Aorta (tissue), 5 donors: Measurements from ENCODE around the gene SNAP47. TPM values are rescaled to one million over a fixed set of nuclear protein-coding genes. Genes with fewer than 3 reads are reported as not detected.
A peak's percentile ranks its signal among the peaks of the same experiment; 100 is the strongest.

ENCODE experiments used
- ATAC-seq: fragments of 200-7000 bp; cut with Tn5 transposase; one replicate; pipeline ENCODE4 v1.9.1; 2022; ENCODE audit warnings: moderate library complexity; ENCODE audit not compliant: low FRiP score
- DNase-seq, 2 donors: peaks; one replicate each; pipeline ENCODE4 v3.0.0-alpha.2; 2020
- H3K27ac ChIP-seq, 2 donors: one replicate each; pipeline ENCODE4 v1.5.1; 2013; ENCODE audit warnings: low read length in 2 of 2, mild to moderate bottlenecking in 2 of 2, moderate library complexity in 2 of 2, control low read depth in 1 of 2, inconsistent platforms in 1 of 2, low read depth in 1 of 2
- H3K27me3 ChIP-seq, 2 donors: one replicate each; pipeline ENCODE4 v1.6.1; 2013; ENCODE audit warnings: control low read depth in 1 of 2, low read length in 1 of 2, mild to moderate bottlenecking in 1 of 2, moderate library complexity in 1 of 2; ENCODE audit not compliant: insufficient read depth in 2 of 2, control insufficient read depth in 1 of 2
- H3K36me3 ChIP-seq, 2 donors: one replicate each; pipeline ENCODE4 v1.6.1; 2013; ENCODE audit warnings: control low read depth in 1 of 2, low read length in 1 of 2, mild to moderate bottlenecking in 1 of 2; ENCODE audit not compliant: insufficient read depth in 2 of 2, control insufficient read depth in 1 of 2
- H3K4me1 ChIP-seq, 2 donors: one replicate each; pipeline ENCODE4 v1.6.1; 2013; ENCODE audit warnings: low read length in 2 of 2, control low read depth in 1 of 2, mild to moderate bottlenecking in 1 of 2, moderate library complexity in 1 of 2; ENCODE audit not compliant: insufficient read depth in 2 of 2, control insufficient read depth in 1 of 2
- H3K4me3 ChIP-seq, 2 donors: one replicate each; pipeline ENCODE4 v1.5.1; 2013; ENCODE audit warnings: low read length in 2 of 2, control low read depth in 1 of 2, mild to moderate bottlenecking in 1 of 2
- H3K9me3 ChIP-seq: one replicate; pipeline ENCODE4 v1.6.1; 2013; ENCODE audit warnings: mild to moderate bottlenecking, low read length; ENCODE audit not compliant: control insufficient read depth
- WGBS, 2 donors: extraction: QIAGEN DNeasy Blood & Tissue Kit; methylation state at CpG; one replicate each; pipeline ENCODE4 v1.1.7; 2013; 5-methylcytosine and 5-hydroxymethylcytosine counted together
- intact Hi-C, 2 donors: fragments of 100-400 bp; cut with DNase I; formaldehyde crosslinking; loops; one replicate each; pipeline versions ENCODE4 v1.14.2 to v1.15.0; 2022
- polyA plus RNA-seq, 2 donors: library from polyadenylated mRNA; stranded (reverse); fragments of 200-250 nt; gene quantifications; one replicate each; pipeline ENCODE4 v1.2.3, GENCODE V29; 2013
- total RNA-seq, 2 donors: library from RNA; stranded (reverse); fragmentation: NEBNext Ultra II Directional; extraction: Animal tissue kit (Norgen Biotek cat#: 25700); gene quantifications; one replicate each; pipeline ENCODE4 v1.2.1, GENCODE V29; 2021
- donor health status: healthy with polysubstance abuse.
- donor health status: Bipolar disorder and iron deficiency.
- donor health status: DM: no; HTN: no; CAD: no.
- donor health status: DM: no; HTN: no; CAD: no.
- donor health status: DM: yes; HTN: yes; CAD: no.

SNAP47 gene
- total and polyA plus RNA-seq, 4 donors = 14.6 to 24.6 (median 16.4) TPM

DNA sequence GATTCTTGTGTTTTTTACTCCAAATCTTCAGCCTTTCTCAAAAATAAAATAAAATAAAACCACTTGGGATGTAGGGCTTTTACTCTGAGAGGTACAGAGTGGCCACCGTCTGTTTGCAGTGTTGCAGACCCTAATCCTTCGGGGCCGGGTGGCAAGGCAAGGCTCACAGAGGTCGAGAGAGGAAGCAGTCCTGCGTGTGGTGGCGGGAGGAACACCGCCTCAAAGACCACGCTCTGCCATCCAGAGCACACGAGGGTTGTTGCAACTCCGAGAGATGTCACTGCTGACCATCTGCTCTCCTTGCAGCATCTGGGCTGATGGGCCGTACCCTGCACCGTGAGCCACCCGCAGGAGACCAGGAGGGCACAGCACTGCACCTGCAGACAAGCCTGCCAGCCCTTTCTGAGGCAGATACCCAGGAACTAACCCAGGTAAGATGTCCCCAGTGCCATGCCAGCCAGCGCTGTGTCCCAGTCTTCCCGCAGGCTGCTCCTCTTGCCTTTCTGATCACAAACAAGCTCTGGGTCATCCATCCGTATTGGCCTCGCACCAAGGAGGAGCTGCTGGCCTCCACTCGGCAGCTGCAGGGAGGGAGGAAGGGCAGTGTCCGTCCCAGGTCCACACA, 31.5 kb downstream of the SNAP47 start:
- H3K27ac ChIP-seq = no peak overlapping the region
- intact Hi-C loops = loop anchor here in 1 of 2 donors (10.0 kb wide), 1 partner anchor 118 kb away; no protein-coding TSS in a partner anchor
- ATAC-seq (no peak), DNase-seq (peak in 1 of 2 donors; percentile 32)
- no peaks in the 10 kb centered on the region for H3K4me1 ChIP-seq
- no peak overlapping the region for H3K4me3 ChIP-seq
- no peaks in the 10 kb centered on the region for H3K27me3 ChIP-seq
- no peaks in the 10 kb centered on the region for H3K9me3 ChIP-seq
- peaks cover 0 to 9% of the 10 kb centered on the region in 2 donors for H3K36me3 ChIP-seq
- WGBS, 2 donors = 88 to 90% methylated on average over 19 of the region's 19 CpGs

DNA sequence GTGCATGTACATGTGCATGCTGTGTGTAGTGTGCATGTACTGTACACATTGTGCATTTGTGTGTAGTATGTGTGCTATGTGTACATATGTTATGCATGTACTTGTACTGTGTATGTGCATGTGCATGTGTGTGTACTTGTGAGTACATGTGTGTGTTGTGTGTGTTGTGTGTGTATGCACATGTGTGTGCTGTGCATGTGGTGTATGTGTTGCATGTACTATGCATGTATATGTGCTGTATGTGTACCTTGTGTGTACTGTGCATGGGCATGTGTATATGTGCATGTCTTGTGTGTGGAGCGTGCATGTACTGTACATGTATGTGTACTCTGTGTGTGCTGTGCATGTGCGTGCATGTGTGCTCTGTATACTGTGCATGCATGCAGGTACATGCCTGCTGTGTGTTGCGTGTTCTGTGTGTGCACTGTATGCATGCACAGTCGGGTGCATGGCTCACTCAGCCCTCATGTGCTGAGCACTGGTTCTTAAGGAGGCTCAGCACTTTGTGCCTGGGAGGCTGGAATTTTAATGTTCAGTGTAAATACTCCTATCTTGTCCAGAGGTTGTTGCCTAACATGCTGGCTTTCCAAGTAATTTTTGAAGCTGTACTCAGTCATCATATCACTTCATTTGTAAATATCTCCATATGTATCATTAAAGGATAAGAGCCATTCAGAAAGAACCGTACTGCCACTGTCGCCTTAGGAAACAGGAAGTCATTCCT, 32.3 kb downstream of the SNAP47 start:
- intact Hi-C loops = loop anchor here in 1 of 2 donors (10.0 kb wide), 1 partner anchor 117 kb away; no protein-coding TSS in a partner anchor
- H3K27me3 ChIP-seq = no peaks in the 10 kb centered on the region
- no peaks in the 10 kb centered on the region for H3K9me3 ChIP-seq
- 91 to 92% methylated on average over 6 of the region's 6 CpGs for WGBS, 2 donors
- no peaks in the 10 kb centered on the region for H3K4me1 ChIP-seq
- H3K27ac ChIP-seq = no peak overlapping the region
- ATAC-seq = no peak
- no peak overlapping the region for H3K4me3 ChIP-seq
- peaks cover 0 to 9% of the 10 kb centered on the region in 2 donors for H3K36me3 ChIP-seq
- DNase-seq = peak in 1 of 2 donors; percentile 56

DNA sequence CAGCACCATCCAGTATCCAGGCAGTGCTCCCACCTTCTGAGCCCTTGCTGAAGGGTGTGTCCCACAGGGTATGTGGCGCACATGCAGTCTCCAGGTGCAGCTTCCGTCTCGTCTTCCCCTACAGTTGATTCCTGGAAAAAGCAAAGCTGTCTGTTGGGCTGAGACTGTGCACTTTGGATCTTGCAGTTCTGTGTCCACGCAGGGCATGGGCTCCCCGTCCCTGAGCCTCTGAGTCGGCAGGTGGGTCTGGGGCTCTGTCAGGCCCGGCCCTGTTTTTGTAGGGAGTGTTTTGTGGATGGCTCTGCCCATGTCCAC, 32.8 kb downstream of the SNAP47 start:
- Histone ChIP-seq H3K27ac (no peak overlapping the region), H3K4me3 (no peak overlapping the region), H3K36me3 (peaks cover 0 to 9% of the 10 kb centered on the region in 2 donors), H3K4me1 (no peaks in the 10 kb centered on the region), H3K9me3 (no peaks in the 10 kb centered on the region), H3K27me3 (no peaks in the 10 kb centered on the region)
- DNase-seq (peak in 1 of 2 donors; percentile 30), ATAC-seq (no peak)
- intact Hi-C loops = loop anchor here in 1 of 2 donors (10.0 kb wide), 1 partner anchor 117 kb away; no protein-coding TSS in a partner anchor
- 94% methylated on average over 7 of the region's 7 CpGs for WGBS, 2 donors

DNA sequence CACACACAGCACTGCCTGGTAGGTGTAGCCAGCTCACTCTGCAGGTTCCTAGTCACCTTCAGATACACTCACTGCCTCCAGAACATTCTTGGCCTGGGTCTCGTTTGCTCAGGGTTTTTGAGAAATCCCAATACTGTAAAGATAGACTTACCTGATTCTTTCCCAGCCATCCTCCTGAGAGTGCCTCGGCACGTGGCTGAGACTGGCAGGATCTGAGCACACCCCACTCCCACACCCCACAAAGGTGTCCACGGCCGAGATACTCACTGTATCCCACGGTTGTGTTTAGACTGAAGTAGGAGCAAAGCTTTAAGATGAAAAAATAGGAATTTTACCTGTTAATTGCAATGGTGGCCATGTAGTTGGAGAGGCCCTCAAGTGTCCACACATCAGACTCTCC, 33.4 kb downstream of the SNAP47 start:
- intact Hi-C loops = loop anchor here in 1 of 2 donors (10.0 kb wide), 1 partner anchor 116 kb away; no protein-coding TSS in a partner anchor
- Histone ChIP-seq H3K9me3 (no peaks in the 10 kb centered on the region), H3K4me1 (no peaks in the 10 kb centered on the region), H3K27me3 (no peaks in the 10 kb centered on the region), H3K36me3 (peaks cover 0 to 9% of the 10 kb centered on the region in 2 donors), H3K27ac (no peak overlapping the region), H3K4me3 (no peak overlapping the region)
- WGBS, 2 donors = 94% methylated on average over 6 of the region's 6 CpGs
- DNase-seq = peak in 1 of 2 donors; percentile 35
- no peak for ATAC-seq

DNA sequence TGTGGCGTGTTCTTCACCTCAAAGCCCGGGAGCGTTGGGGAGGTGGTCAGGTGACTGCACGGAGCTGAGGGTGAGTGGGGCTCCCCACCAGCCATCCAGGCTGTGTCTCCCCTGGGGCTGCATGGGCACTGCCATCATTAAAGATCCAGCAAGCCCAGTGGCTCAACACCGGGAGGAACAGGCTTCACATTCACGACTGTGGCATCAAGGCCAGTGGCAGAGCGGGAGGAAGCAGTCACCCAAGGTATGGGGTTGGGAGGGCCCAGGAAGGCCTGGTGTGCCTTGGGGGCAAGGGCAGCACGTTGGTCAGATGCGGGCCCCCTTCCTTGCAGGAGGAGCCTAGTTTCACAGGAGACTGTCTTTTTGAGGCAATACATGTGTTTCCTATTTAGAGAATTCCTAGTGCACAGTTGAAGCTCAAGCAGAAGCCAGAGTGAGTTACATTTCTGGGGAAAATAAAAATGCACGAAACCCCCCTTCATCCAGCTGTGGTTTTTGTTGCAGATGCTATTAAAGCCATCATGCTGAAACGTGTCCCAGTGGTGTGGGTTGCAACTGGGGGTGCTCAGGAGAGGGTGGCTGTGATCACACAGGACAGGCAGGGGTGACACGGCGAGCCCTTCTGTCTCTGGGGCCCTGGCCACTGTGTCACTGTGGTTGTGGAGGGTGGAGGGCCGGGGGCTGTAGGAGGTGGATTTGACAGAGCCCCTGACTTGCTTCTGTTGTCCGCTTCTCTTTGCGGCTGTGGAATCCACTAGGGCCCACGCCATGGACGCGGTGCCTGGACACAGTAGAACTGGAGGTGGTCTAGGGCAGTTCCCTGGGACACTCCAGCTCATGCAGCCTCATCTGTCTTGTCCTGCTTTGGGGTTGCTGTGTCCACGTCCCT, 34.1 kb downstream of the SNAP47 start:
- H3K4me1 ChIP-seq = no peaks in the 10 kb centered on the region
- no peaks in the 10 kb centered on the region for H3K27me3 ChIP-seq
- no peak overlapping the region for H3K4me3 ChIP-seq
- H3K9me3 ChIP-seq = no peaks in the 10 kb centered on the region
- WGBS, 2 donors = 92 to 94% methylated on average over 20 of the region's 20 CpGs
- peaks cover 0 to 9% of the 10 kb centered on the region in 2 donors for H3K36me3 ChIP-seq
- intact Hi-C loops = loop anchor here in 1 of 2 donors (10.0 kb wide), 1 partner anchor 116 kb away; no protein-coding TSS in a partner anchor
- H3K27ac ChIP-seq = no peak overlapping the region
- peak in 1 of 2 donors; percentile 56 for DNase-seq
- ATAC-seq = no peak

DNA sequence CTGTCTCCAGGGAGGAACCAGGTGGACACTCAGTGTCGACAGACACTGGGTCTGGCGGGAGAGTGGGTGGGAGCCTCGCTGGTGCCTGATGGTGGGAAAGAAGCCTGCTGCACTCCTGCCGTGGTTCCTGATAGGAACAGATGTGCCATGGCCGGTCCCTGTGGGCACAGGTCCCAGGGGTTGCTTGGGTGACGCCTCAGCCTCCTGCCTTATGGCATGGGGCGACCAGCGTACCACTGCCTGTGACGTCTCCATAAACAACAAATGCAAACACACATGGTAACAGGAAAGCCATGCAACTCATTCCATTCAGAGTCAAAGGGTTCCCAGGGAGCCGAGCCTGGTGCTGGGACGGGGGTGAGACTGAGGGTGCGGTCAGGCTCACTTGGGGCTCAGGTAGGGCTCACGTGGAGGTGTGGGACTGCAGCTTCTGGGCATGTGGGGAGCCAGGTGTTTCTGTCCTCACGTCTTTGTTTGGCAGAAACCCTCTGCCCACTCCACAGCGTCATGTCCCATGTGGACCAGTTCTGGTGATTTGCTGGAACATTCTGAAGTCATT, 34.8 kb downstream of the SNAP47 start:
- ATAC-seq = no peak
- intact Hi-C loops = loop anchor here in 1 of 2 donors (10.0 kb wide), 1 partner anchor 115 kb away; no protein-coding TSS in a partner anchor
- WGBS, 2 donors = 93 to 94% methylated on average over 15 of the region's 15 CpGs
- Histone ChIP-seq H3K27me3 (no peaks in the 10 kb centered on the region), H3K9me3 (no peaks in the 10 kb centered on the region), H3K4me3 (no peak overlapping the region), H3K27ac (no peak overlapping the region), H3K4me1 (no peaks in the 10 kb centered on the region), H3K36me3 (peaks cover 0 to 9% of the 10 kb centered on the region in 2 donors)
- peak in 1 of 2 donors; percentile 66 for DNase-seq

DNA sequence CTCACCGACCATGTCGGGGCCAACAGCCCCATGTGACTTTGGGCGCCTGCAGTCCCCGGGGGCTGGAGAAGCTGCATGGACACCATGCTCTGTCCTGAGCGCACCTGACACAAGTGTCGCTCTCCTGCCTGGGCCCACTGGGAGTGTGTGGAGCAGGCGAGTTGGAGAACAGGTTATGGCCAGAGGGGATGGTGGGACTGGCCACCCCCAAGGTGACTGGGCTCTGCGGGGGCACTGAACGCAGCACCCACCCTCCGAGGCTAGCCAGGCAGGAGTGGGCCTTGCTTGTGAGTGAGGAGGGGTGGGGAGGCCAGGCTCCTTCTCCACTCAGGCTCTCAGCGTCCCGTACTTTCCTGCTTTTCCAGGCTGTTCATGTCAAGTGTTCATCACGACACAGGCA, 35.6 kb downstream of the SNAP47 start:
- no peaks in the 10 kb centered on the region for H3K9me3 ChIP-seq
- H3K27me3 ChIP-seq = no peaks in the 10 kb centered on the region
- intact Hi-C loops = no loop called here
- H3K4me3 ChIP-seq = no peak overlapping the region
- DNase-seq = peak in 1 of 2 donors; percentile 50
- WGBS, 2 donors = 95 to 96% methylated on average over 13 of the region's 13 CpGs
- no peak for ATAC-seq
- H3K4me1 ChIP-seq = no peaks in the 10 kb centered on the region
- H3K27ac ChIP-seq = no peak overlapping the region
- H3K36me3 ChIP-seq = peaks cover 0 to 9% of the 10 kb centered on the region in 2 donors

DNA sequence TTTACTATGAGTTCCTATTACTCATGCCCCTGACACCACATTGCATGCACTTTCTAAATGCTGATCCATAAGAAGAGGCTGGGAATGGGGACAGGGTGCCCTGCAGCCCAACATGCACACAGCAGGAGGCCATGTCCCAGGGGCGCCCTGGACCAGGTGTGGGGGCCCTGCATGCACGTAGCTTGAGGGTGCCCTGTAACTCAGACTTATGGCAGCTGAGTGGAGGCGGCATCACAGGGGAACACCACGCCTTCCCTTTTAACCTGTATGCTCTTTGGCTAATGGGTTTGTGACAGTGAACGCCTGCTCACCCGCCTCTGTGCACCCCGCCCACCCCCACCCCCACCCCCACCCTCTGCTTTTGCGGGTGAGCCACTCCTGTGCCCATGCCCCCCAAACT, 36.1 kb downstream of the SNAP47 start:
- peak in 1 of 2 donors; percentile 32 for DNase-seq
- Histone ChIP-seq H3K4me3 (no peak overlapping the region), H3K27ac (no peak overlapping the region), H3K36me3 (peaks cover 0 to 9% of the 10 kb centered on the region in 2 donors), H3K9me3 (no peaks in the 10 kb centered on the region), H3K4me1 (no peaks in the 10 kb centered on the region), H3K27me3 (no peaks in the 10 kb centered on the region)
- WGBS, 2 donors = 94 to 96% methylated on average over 8 of the region's 8 CpGs
- no peak for ATAC-seq
- intact Hi-C loops = no loop called here
